SK-N-SH (cell line): ENCODE measurements around the gene USO1.
A peak's percentile ranks its signal among the peaks of the same experiment; 100 is the strongest.

ENCODE experiments used
- CTCF ChIP-seq: fragments of 200-600 bp; sonication (generic); IDR thresholded peaks from 2 replicates; pipeline ENCODE4 v1.6.1; 2017; ENCODE audit warnings: antibody characterized with exemption, mild to moderate bottlenecking, moderate library complexity
- ELF1 ChIP-seq: IDR thresholded peaks from 2 replicates; pipeline ENCODE4 v1.4.0; 2012
- EP300 ChIP-seq, 2 experiments: IDR thresholded peaks; 2 replicates each; pipeline versions ENCODE4 v1.4.0 to v1.6.1; 2012; ENCODE audit warnings: borderline replicate concordance in 1 of 2, low read depth in 1 of 2, low read length in 1 of 2
- EZH2phosphoT487 ChIP-seq: fragments of 200-600 bp; sonication (generic); IDR thresholded peaks from 2 replicates; pipeline ENCODE4 v1.6.1; 2017; ENCODE audit warnings: low read depth, mixed run types, mild to moderate bottlenecking, antibody characterized with exemption, moderate library complexity, borderline replicate concordance
- FOSL2 ChIP-seq: IDR thresholded peaks from 2 replicates; pipeline ENCODE4 v1.4.0; 2012; ENCODE audit warnings: low read depth, mild to moderate bottlenecking, moderate library complexity, borderline replicate concordance
- IRF3 ChIP-seq: fragments of 150-350 bp; IDR thresholded peaks from 2 replicates; pipeline ENCODE4 v1.6.1; 2016; ENCODE audit warnings: mild to moderate bottlenecking, low read depth, low read length
- JUND ChIP-seq: IDR thresholded peaks from 2 replicates; pipeline ENCODE4 v1.4.0; 2012
- NFIC ChIP-seq: IDR thresholded peaks from 2 replicates; pipeline ENCODE4 v1.4.0; 2012; ENCODE audit warnings: borderline replicate concordance
- SMC3 ChIP-seq: IDR thresholded peaks from 2 replicates; pipeline ENCODE4 v1.6.1; 2012; ENCODE audit warnings: low read depth, low read length, improper control_type of control experiment

- peak; percentile 48 for TF ChIP-seq CTCF
- no peak for TF ChIP-seq FOSL2
- TF ChIP-seq NFIC: no peak
- 0 out of 2 replicates have a peak, but pooled peaks have one; percentile 15 for TF ChIP-seq SMC3
- no peak for TF ChIP-seq ELF1
- no peak for TF ChIP-seq IRF3
- no peak for TF ChIP-seq EP300 (IDR thresholded peaks at IDR 0.05; ENCODE audit: borderline replicate concordance in 1 of 2, low read depth in 1 of 2, low read length in 1 of 2)
- TF ChIP-seq EZH2phosphoT487: no peak
- no peak for TF ChIP-seq JUND
Observed at GRCh38 chr4:75708218-75708691, 16.1 kb upstream of the USO1 start.
